ENCODE measurements around the gene VSIR. TPM values are rescaled to one million over a fixed set of nuclear protein-coding genes. Genes with fewer than 3 reads are reported as not detected.

VSIR gene
- total RNA-seq, 2 experiments from 2014 or later, result 86.2 to 91.4 TPM

GRCh38 chr10:71750986-71751385, 22.3 kb downstream of the VSIR start:
- H3K36me3 ChIP-seq (ENCODE audit: insufficient read depth, low read length), result peaks cover 58% of the 10 kb centered on the region
- no peaks in the 10 kb centered on the region for H3K27me3 Mint-ChIP-seq
- H3K9me3 Mint-ChIP-seq, result no peaks in the 10 kb centered on the region
- H3K4me3 Mint-ChIP-seq, result peak overlapping the region; percentile 17
- peaks cover 100% of the 10 kb centered on the region for H3K4me1 ChIP-seq (ENCODE audit: insufficient read depth, low read length)
- peak overlapping the region; percentile 96 for H3K27ac Mint-ChIP-seq
- intact Hi-C loops (cut with DNase I, micrococcal nuclease), result no loop called here
- TF ChIP-seq CTCF (IDR thresholded peaks at IDR 0.05), result no peak
- ChIA-PET CTCF (no interaction called here), POLR2A (interaction anchor here (3.1 to 19.3 kb wide), 3 partner anchors 10 to 19 kb away, joined by 17 to 416 read pairs (median 252); partner anchors contain the start of gene VSIR)
- H3K27ac ChIP-seq (ENCODE audit: low read depth in 1 of 2, low read length in 2 of 2), result peak overlapping the region; percentile 74 to 75
- no peak overlapping the region for H3K4me3 ChIP-seq (ENCODE audit: low read length)
- no peak for DNase-seq
- H3K36me3 Mint-ChIP-seq (ENCODE audit: low read depth), result peaks cover 64% of the 10 kb centered on the region
- peaks cover 97% of the 10 kb centered on the region for H3K4me1 Mint-ChIP-seq (ENCODE audit: low read depth)
- H3K27me3 ChIP-seq (ENCODE audit: control insufficient read depth in 1 of 2, insufficient read depth in 2 of 2, low read length in 2 of 2), result no peaks in the 10 kb centered on the region
- ATAC-seq (ENCODE audit: poor library complexity), result no peak
- no peaks in the 10 kb centered on the region for H3K9me3 ChIP-seq (ENCODE audit: control insufficient read depth in 1 of 2, insufficient read depth in 1 of 2, low read length in 2 of 2)

- Histone ChIP-seq H3K9me3 (ENCODE audit: control insufficient read depth in 1 of 2, insufficient read depth in 1 of 2, low read length in 2 of 2) (no peaks in the 10 kb centered on the region), H3K27me3 (ENCODE audit: control insufficient read depth in 1 of 2, insufficient read depth in 2 of 2, low read length in 2 of 2) (no peaks in the 10 kb centered on the region), H3K36me3 (ENCODE audit: insufficient read depth, low read length) (peaks cover 57% of the 10 kb centered on the region), H3K4me3 (ENCODE audit: low read length) (no peak overlapping the region), H3K4me1 (ENCODE audit: insufficient read depth, low read length) (peaks cover 100% of the 10 kb centered on the region), H3K27ac (ENCODE audit: low read depth in 1 of 2, low read length in 2 of 2) (peak overlapping the region; percentile 74 to 75)
- Mint-ChIP-seq H3K4me1 (ENCODE audit: low read depth) (peaks cover 97% of the 10 kb centered on the region), H3K4me3 (peak overlapping the region; percentile 61), H3K9me3 (no peaks in the 10 kb centered on the region), H3K27ac (peak overlapping the region; percentile 96), H3K27me3 (no peaks in the 10 kb centered on the region), H3K36me3 (ENCODE audit: low read depth) (peaks cover 63% of the 10 kb centered on the region)
- DNase-seq (peak in 2 of 14 experiments; percentile 28 to 49), ATAC-seq (ENCODE audit: poor library complexity) (no peak)
- TF ChIP-seq CTCF (IDR thresholded peaks at IDR 0.05), result no peak
- ChIA-PET POLR2A (interaction anchor here (3.1 to 19.3 kb wide), 3 partner anchors 10 to 18 kb away, joined by 17 to 416 read pairs (median 252); partner anchors contain the start of gene VSIR), CTCF (no interaction called here)
- intact Hi-C loops (cut with DNase I, micrococcal nuclease), result no loop called here
These were observed 23.0 kb downstream of the VSIR start for GRCh38 chr10:71750124-71750841.

GRCh38 chr10:71749396-71749795, 23.9 kb downstream of the VSIR start:
- H3K4me3 Mint-ChIP-seq, result peak overlapping the region; percentile 75
- intact Hi-C loops (cut with DNase I, micrococcal nuclease), result loop anchor here (2.0 kb wide), 1 partner anchor 23 kb away; the partner anchor contains the start of gene VSIR (in 2 of the 2)
- Histone ChIP-seq H3K4me1 (ENCODE audit: insufficient read depth, low read length) (peaks cover 100% of the 10 kb centered on the region), H3K4me3 (ENCODE audit: low read length) (no peak overlapping the region), H3K36me3 (ENCODE audit: insufficient read depth, low read length) (peaks cover 48% of the 10 kb centered on the region), H3K27ac (ENCODE audit: low read depth in 1 of 2, low read length in 2 of 2) (peak overlapping the region; percentile 74 to 75), H3K9me3 (ENCODE audit: control insufficient read depth in 1 of 2, insufficient read depth in 1 of 2, low read length in 2 of 2) (no peaks in the 10 kb centered on the region), H3K27me3 (ENCODE audit: control insufficient read depth in 1 of 2, insufficient read depth in 2 of 2, low read length in 2 of 2) (no peaks in the 10 kb centered on the region)
- no peak for TF ChIP-seq CTCF (IDR thresholded peaks at IDR 0.05)
- peaks cover 97% of the 10 kb centered on the region for H3K4me1 Mint-ChIP-seq (ENCODE audit: low read depth)
- H3K36me3 Mint-ChIP-seq (ENCODE audit: low read depth), result peaks cover 55% of the 10 kb centered on the region
- ChIA-PET CTCF (interaction anchor here (0.9 to 4.8 kb wide), 7 partner anchors 13 to 41 kb away, joined by 3 to 27 read pairs (median 4); partner anchors contain the start of gene VSIR), POLR2A (interaction anchor here (0.7 to 19.3 kb wide), 16 partner anchors 8 to 373 kb away, joined by 3 to 416 read pairs (median 6); partner anchors contain the start of genes PSAP and VSIR)
- no peaks in the 10 kb centered on the region for H3K27me3 Mint-ChIP-seq
- ATAC-seq (ENCODE audit: poor library complexity) (no peak), DNase-seq (peak in 1 of 14 experiments; percentile 47)
- peak overlapping the region; percentile 96 for H3K27ac Mint-ChIP-seq
- no peaks in the 10 kb centered on the region for H3K9me3 Mint-ChIP-seq
